CD4-positive, alpha-beta memory T cell (primary cell): ENCODE measurements around the gene TEX48. TPM values are rescaled to one million over a fixed set of nuclear protein-coding genes. Genes with fewer than 3 reads are reported as not detected.

Experiments used
- CTCF ChIA-PET: fragments of 350-600 bp; sonication (Branson Sonifier 250); formaldehyde crosslinking; loops from one replicate; lab custom pipeline; 2021; ENCODE audit warnings: inconsistent platforms; ENCODE audit not compliant: partially characterized antibody; lab: Charles Lee
- POLR2A ChIA-PET: fragments of 350-600 bp; sonication (Branson Sonifier 250); formaldehyde crosslinking; loops from one replicate; lab custom pipeline; 2021; ENCODE audit not compliant: partially characterized antibody; lab: Charles Lee
- DNase-seq, 5 donors: peaks; one replicate each; pipeline versions ENCODE4 v3.0.0 to v3.0.0-alpha.2; 2020 to 2022; ENCODE audit warnings: mixed read lengths in 1 of 5
- H3K27ac ChIP-seq: one replicate; pipeline ENCODE4 v1.7.0; 2013; ENCODE audit warnings: low read depth, low read length
- H3K27me3 ChIP-seq: 2 replicates; pipeline ENCODE4 v1.7.0; 2013; ENCODE audit warnings: mild to moderate bottlenecking, low read length, moderate library complexity; ENCODE audit not compliant: insufficient read depth
- H3K36me3 ChIP-seq: 2 replicates; pipeline ENCODE4 v1.7.0; 2013; ENCODE audit warnings: mild to moderate bottlenecking, low read length, moderate library complexity; ENCODE audit not compliant: insufficient read depth
- H3K4me1 ChIP-seq: 2 replicates; pipeline ENCODE4 v1.7.0; 2013; ENCODE audit warnings: mild to moderate bottlenecking, low read length, moderate library complexity; ENCODE audit not compliant: insufficient read depth
- H3K4me3 ChIP-seq, 2 donors: one replicate each; pipeline ENCODE4 v1.7.0; 2013; ENCODE audit warnings: low read length in 2 of 2, mild to moderate bottlenecking in 1 of 2
- H3K9me3 ChIP-seq, 2 donors: one replicate each; pipeline ENCODE4 v1.7.0; 2013; ENCODE audit warnings: low read length in 2 of 2, control low read depth in 1 of 2; ENCODE audit not compliant: control insufficient read depth in 1 of 2
- H3K27ac Mint-ChIP-seq, 7 donors: one replicate each; pipeline ENCODE4 v1.8.0; 2020 to 2021; ENCODE audit warnings: mixed read lengths in 7 of 7, mild to moderate bottlenecking in 6 of 7, inconsistent platforms in 3 of 7, moderate library complexity in 3 of 7
- H3K27me3 Mint-ChIP-seq, 2 donors: one replicate each; pipeline ENCODE4 v1.8.0; 2020 to 2021; ENCODE audit warnings: mixed read lengths in 2 of 2
- H3K36me3 Mint-ChIP-seq, 2 donors: one replicate each; pipeline ENCODE4 v1.8.0; 2020 to 2021; ENCODE audit warnings: mixed read lengths in 2 of 2, inconsistent platforms in 1 of 2, mild to moderate bottlenecking in 1 of 2
- H3K4me1 Mint-ChIP-seq, 4 donors: one replicate each; pipeline ENCODE4 v1.8.0; 2020 to 2021; ENCODE audit warnings: mixed read lengths in 4 of 4, mild to moderate bottlenecking in 1 of 4
- H3K4me3 Mint-ChIP-seq, 8 donors: one replicate each; pipeline ENCODE4 v1.8.0; 2020 to 2021; ENCODE audit warnings: mixed read lengths in 8 of 8, mild to moderate bottlenecking in 7 of 8, moderate library complexity in 6 of 8, inconsistent platforms in 3 of 8
- H3K9me3 Mint-ChIP-seq, 8 donors: one replicate each; pipeline ENCODE4 v1.8.0; 2020 to 2021; ENCODE audit warnings: mixed read lengths in 8 of 8, mild to moderate bottlenecking in 5 of 8, inconsistent platforms in 3 of 8, moderate library complexity in 1 of 8
- intact Hi-C: fragments of 100-400 bp; cut with micrococcal nuclease; formaldehyde crosslinking; loops from one replicate; pipeline ENCODE4 v1.15.1; 2023
- polyA plus RNA-seq, 2 donors: library from polyadenylated mRNA; unstranded; fragments of 300-500 nt; fragmentation: Illumina TruSeq; gene quantifications; one replicate each; pipeline ENCODE4 v1.2.3, GENCODE V29; 2021
- total RNA-seq, 2 experiments: library from RNA; stranded (reverse); gene quantifications; one replicate each; pipeline ENCODE4 v1.2.3, GENCODE V29; 2021

The TEX48 gene
- total and polyA plus RNA-seq, 4 experiments from 2014 or later: 0.33 TPM; not detected in 3

DNA sequence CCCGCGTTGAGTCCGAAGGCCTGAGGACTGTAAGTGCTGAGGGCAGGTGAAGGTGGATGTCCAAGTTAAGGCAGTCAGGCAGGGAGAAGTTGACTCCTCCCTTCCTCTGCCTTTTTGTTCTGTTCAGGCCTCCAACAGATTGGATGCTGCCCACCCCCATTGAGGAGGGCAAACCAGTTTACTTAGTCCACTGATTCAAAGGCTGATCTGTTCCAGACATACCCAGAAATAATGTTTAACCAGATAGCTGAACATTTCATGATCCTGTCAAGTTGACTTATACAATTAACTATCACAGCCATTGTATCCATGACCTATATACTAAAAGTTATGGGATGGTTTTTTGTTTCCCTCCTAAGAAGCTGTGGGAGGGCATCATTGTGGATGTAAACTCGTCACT, 8.3 kb upstream of the TEX48 start:
- peak overlapping the region in 1 of 8 donors; percentile 15 for H3K4me3 Mint-ChIP-seq
- CTCF ChIA-PET: interaction anchor here (1.0 to 6.8 kb wide), 9 partner anchors 8 to 218 kb away, joined by 3 to 49 read pairs (median 5); partner anchors contain the start of gene TEX48

DNA sequence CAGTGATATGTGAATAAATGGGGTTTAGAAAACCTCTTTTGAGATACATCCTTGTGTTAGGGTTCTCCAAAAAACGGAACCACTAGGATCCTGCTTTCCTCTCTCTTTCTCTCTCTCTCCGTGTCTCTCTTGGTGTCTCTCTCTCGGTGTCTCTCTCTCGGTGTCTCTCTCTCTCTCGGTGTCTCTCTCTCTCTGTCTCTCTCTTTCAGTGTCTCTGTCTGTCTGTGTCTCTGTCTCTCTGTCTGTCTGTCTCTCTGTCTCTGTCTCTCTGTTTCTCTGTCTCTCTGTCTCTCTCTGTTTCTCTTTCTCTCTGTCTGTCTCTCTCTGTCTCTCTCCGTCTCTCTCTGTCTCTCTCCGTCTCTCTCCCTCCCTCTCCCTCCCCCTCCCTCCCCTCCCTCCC, 7.8 kb upstream of the TEX48 start:
- intact Hi-C loops: loop anchor here (2.0 kb wide), 2 partner anchors 29 to 45 kb away; no protein-coding TSS in a partner anchor
- peak overlapping the region in 1 of 8 donors; percentile 18 for H3K4me3 Mint-ChIP-seq
- H3K27me3 Mint-ChIP-seq: no peaks in the 10 kb centered on the region
- peaks cover 0 to 3% (median 0%) of the 10 kb centered on the region in 8 donors for H3K9me3 Mint-ChIP-seq
- H3K36me3 Mint-ChIP-seq: no peaks in the 10 kb centered on the region
- H3K9me3 ChIP-seq: no peaks in the 10 kb centered on the region
- peaks cover 49% of the 10 kb centered on the region for H3K4me1 ChIP-seq
- no peak overlapping the region for H3K4me3 ChIP-seq
- H3K27ac Mint-ChIP-seq: peak overlapping the region in 6 of 7 donors; percentile 47 to 93 (median 84)
- POLR2A ChIA-PET: interaction anchor here (1.0 to 1.9 kb wide), 3 partner anchors 14 to 209 kb away, joined by 3 to 11 read pairs (median 7); no protein-coding TSS in a partner anchor
- no peak for DNase-seq
- no peaks in the 10 kb centered on the region for H3K27me3 ChIP-seq
- peaks cover 30 to 46% (median 36%) of the 10 kb centered on the region in 4 donors for H3K4me1 Mint-ChIP-seq
- CTCF ChIA-PET: interaction anchor here (1.1 to 6.8 kb wide), 6 partner anchors 8 to 323 kb away, joined by 3 to 49 read pairs (median 6); partner anchors contain the start of gene TEX48
- no peak overlapping the region for H3K27ac ChIP-seq
- H3K36me3 ChIP-seq: no peaks in the 10 kb centered on the region

More for the DNA sequence above, 8.3 kb upstream of the TEX48 start:
- Histone ChIP-seq H3K27me3 (no peaks in the 10 kb centered on the region), H3K9me3 (no peaks in the 10 kb centered on the region), H3K27ac (peak overlapping the region; percentile 54), H3K4me1 (peaks cover 51% of the 10 kb centered on the region), H3K36me3 (no peaks in the 10 kb centered on the region), H3K4me3 (no peak overlapping the region)
- Mint-ChIP-seq H3K27ac (peak overlapping the region; percentile 65 to 96 (median 93)), H3K4me1 (peaks cover 32 to 47% (median 37%) of the 10 kb centered on the region in 4 donors), H3K9me3 (peaks cover 0 to 3% (median 0%) of the 10 kb centered on the region in 8 donors), H3K36me3 (no peaks in the 10 kb centered on the region), H3K27me3 (no peaks in the 10 kb centered on the region)
- no peak for DNase-seq
- intact Hi-C loops: loop anchor here (2.0 kb wide), 2 partner anchors 28 to 44 kb away; no protein-coding TSS in a partner anchor
- POLR2A ChIA-PET: interaction anchor here (0.8 to 2.4 kb wide), 7 partner anchors 13 to 239 kb away, joined by 3 to 14 read pairs (median 7); partner anchors contain the start of gene TNFSF8

GRCh38 chr9:114688909-114689610, 7.1 kb upstream of the TEX48 start:
- peaks cover 47% of the 10 kb centered on the region for H3K4me1 ChIP-seq
- no peaks in the 10 kb centered on the region for H3K9me3 ChIP-seq
- intact Hi-C loops: no loop called here
- Mint-ChIP-seq H3K9me3 (peaks cover 0 to 3% (median 0%) of the 10 kb centered on the region in 8 donors), H3K4me1 (peaks cover 24 to 40% (median 30%) of the 10 kb centered on the region in 4 donors), H3K27me3 (no peaks in the 10 kb centered on the region), H3K27ac (peak overlapping the region in 3 of 7 donors; percentile 24 to 85 (median 43)), H3K36me3 (no peaks in the 10 kb centered on the region), H3K4me3 (no peak overlapping the region)
- H3K36me3 ChIP-seq: no peaks in the 10 kb centered on the region
- ChIA-PET POLR2A (interaction anchor here (0.7 to 1.9 kb wide), 3 partner anchors 210 to 241 kb away, joined by 3 to 7 read pairs (median 3); partner anchors contain the start of gene TNFSF8), CTCF (interaction anchor here (0.6 to 6.8 kb wide), 6 partner anchors 8 to 324 kb away, joined by 3 to 49 read pairs (median 4); no protein-coding TSS in a partner anchor)
- H3K27me3 ChIP-seq: no peaks in the 10 kb centered on the region
- DNase-seq: no peak
- H3K27ac ChIP-seq: no peak overlapping the region
- H3K4me3 ChIP-seq: no peak overlapping the region

GRCh38 chr9:114688379-114688778, 6.4 kb upstream of the TEX48 start:
- Mint-ChIP-seq H3K4me1 (peaks cover 24 to 40% (median 30%) of the 10 kb centered on the region in 4 donors), H3K27me3 (no peaks in the 10 kb centered on the region), H3K9me3 (peaks cover 0 to 3% (median 0%) of the 10 kb centered on the region in 8 donors), H3K36me3 (no peaks in the 10 kb centered on the region), H3K4me3 (no peak overlapping the region), H3K27ac (peak overlapping the region in 4 of 7 donors; percentile 24 to 78 (median 61))
- Histone ChIP-seq H3K4me3 (no peak overlapping the region), H3K9me3 (no peaks in the 10 kb centered on the region), H3K27me3 (no peaks in the 10 kb centered on the region), H3K4me1 (peaks cover 47% of the 10 kb centered on the region), H3K27ac (no peak overlapping the region), H3K36me3 (no peaks in the 10 kb centered on the region)
- intact Hi-C loops: no loop called here
- DNase-seq: no peak
- CTCF ChIA-PET: interaction anchor here (1.2 to 6.8 kb wide), 3 partner anchors 50 to 324 kb away, joined by 4 to 49 read pairs (median 6); no protein-coding TSS in a partner anchor
- POLR2A ChIA-PET: interaction anchor here (0.7 to 1.4 kb wide), 3 partner anchors 211 to 242 kb away, joined by 3 to 5 read pairs (median 3); partner anchors contain the start of gene TNFSF8

DNA sequence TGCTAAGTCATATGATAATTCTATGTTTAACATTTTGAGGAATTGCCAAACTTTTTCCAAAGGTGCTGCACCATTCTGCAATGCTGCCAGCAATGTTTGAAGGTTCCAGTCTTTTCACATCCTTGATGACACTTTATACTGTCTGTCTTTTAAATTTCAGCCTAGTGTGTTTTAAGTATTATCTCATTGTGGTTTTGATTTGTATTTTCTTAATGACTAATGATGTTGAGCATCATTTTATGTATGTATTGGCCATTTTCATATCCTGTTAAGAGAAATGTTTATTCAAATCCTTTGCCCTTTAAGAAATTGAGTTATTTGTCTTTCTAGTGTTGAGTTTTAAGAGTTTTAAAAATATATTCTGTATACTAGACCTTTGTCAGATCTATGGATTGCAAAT, 5.0 kb upstream of the TEX48 start:
- CTCF ChIA-PET: no interaction called here
- Histone ChIP-seq H3K27ac (no peak overlapping the region), H3K36me3 (no peaks in the 10 kb centered on the region), H3K9me3 (no peaks in the 10 kb centered on the region), H3K27me3 (no peaks in the 10 kb centered on the region), H3K4me1 (peaks cover 45% of the 10 kb centered on the region), H3K4me3 (no peak overlapping the region)
- peaks cover 0 to 3% (median 0%) of the 10 kb centered on the region in 8 donors for H3K9me3 Mint-ChIP-seq
- no peak overlapping the region for H3K4me3 Mint-ChIP-seq
- no peaks in the 10 kb centered on the region for H3K27me3 Mint-ChIP-seq
- no peak for DNase-seq
- H3K4me1 Mint-ChIP-seq: peaks cover 24 to 38% (median 30%) of the 10 kb centered on the region in 4 donors
- intact Hi-C loops: no loop called here
- no peaks in the 10 kb centered on the region for H3K36me3 Mint-ChIP-seq
- POLR2A ChIA-PET: no interaction called here
- H3K27ac Mint-ChIP-seq: peak overlapping the region in 2 of 7 donors; percentile 2 to 36

- H3K4me3 ChIP-seq: no peak overlapping the region
- H3K4me1 ChIP-seq: peaks cover 39% of the 10 kb centered on the region
- CTCF ChIA-PET: interaction anchor here (0.6 to 2.0 kb wide), 9 partner anchors 10 to 331 kb away, joined by 3 to 7 read pairs (median 4); no protein-coding TSS in a partner anchor
- peak in 4 of 5 donors; percentile 37 to 65 (median 52) for DNase-seq
- H3K9me3 Mint-ChIP-seq: peaks cover 0 to 3% (median 0%) of the 10 kb centered on the region in 8 donors
- H3K36me3 ChIP-seq: no peaks in the 10 kb centered on the region
- POLR2A ChIA-PET: interaction anchor here (0.9 to 2.1 kb wide), 5 partner anchors 9 to 244 kb away, joined by 3 to 12 read pairs (median 3); partner anchors contain the start of gene TNFSF8
- H3K27ac Mint-ChIP-seq: peak overlapping the region in 5 of 7 donors; percentile 72 to 86 (median 83)
- peaks cover 22 to 35% (median 28%) of the 10 kb centered on the region in 4 donors for H3K4me1 Mint-ChIP-seq
- peaks cover 0 to 2% of the 10 kb centered on the region in 2 donors for H3K27me3 Mint-ChIP-seq
- H3K9me3 ChIP-seq: no peaks in the 10 kb centered on the region
- no peaks in the 10 kb centered on the region for H3K27me3 ChIP-seq
- intact Hi-C loops: no loop called here
- peak overlapping the region in 7 of 8 donors; percentile 3 to 62 (median 17) for H3K4me3 Mint-ChIP-seq
- no peak overlapping the region for H3K27ac ChIP-seq
- H3K36me3 Mint-ChIP-seq: no peaks in the 10 kb centered on the region
These were observed 4.0 kb upstream of the TEX48 start for GRCh38 chr9:114685951-114686350.
